Skeletal muscle tissue (tissue), 4 donors: ENCODE measurements around the gene KCTD5. TPM values are rescaled to one million over a fixed set of nuclear protein-coding genes. Genes with fewer than 3 reads are reported as not detected.

Source experiments
- H3K27ac ChIP-seq: one replicate; pipeline ENCODE4 v1.7.0; 2013; ENCODE audit warnings: mild to moderate bottlenecking, low read depth, low read length, inconsistent platforms
- H3K27me3 ChIP-seq, 3 donors: one replicate each; pipeline ENCODE4 v1.7.0; 2013; ENCODE audit warnings: low read length in 3 of 3; ENCODE audit not compliant: control insufficient read depth in 3 of 3, insufficient read depth in 3 of 3
- H3K36me3 ChIP-seq, 3 donors: one replicate each; pipeline ENCODE4 v1.7.0; 2013; ENCODE audit warnings: low read length in 3 of 3; ENCODE audit not compliant: control insufficient read depth in 3 of 3, insufficient read depth in 3 of 3
- H3K4me1 ChIP-seq, 3 donors: one replicate each; pipeline ENCODE4 v1.7.0; 2013; ENCODE audit warnings: low read length in 3 of 3, mild to moderate bottlenecking in 3 of 3; ENCODE audit not compliant: control insufficient read depth in 3 of 3, insufficient read depth in 3 of 3
- H3K4me3 ChIP-seq, 3 donors: one replicate each; pipeline ENCODE4 v1.7.0; 2013; ENCODE audit warnings: low read length in 3 of 3
- H3K9ac ChIP-seq, 3 donors: one replicate each; pipeline ENCODE4 v1.7.0; 2013; ENCODE audit warnings: low read length in 3 of 3, mild to moderate bottlenecking in 3 of 3, moderate library complexity in 2 of 3, low read depth in 1 of 3
- H3K9me3 ChIP-seq, 3 donors: one replicate each; pipeline ENCODE4 v1.7.0; 2013; ENCODE audit warnings: low read length in 3 of 3; ENCODE audit not compliant: control insufficient read depth in 3 of 3
- total RNA-seq: library from RNA; depleted of rRNA; stranded (reverse); fragments of >200 nt; gene quantifications from one replicate; pipeline ENCODE4 v1.2.3, GENCODE V29; 2014
- donor health status: Osteomylitis.

Gene KCTD5
- total RNA-seq, 1 donor from 2014 or later = 13.6 TPM

GRCh38 chr16:2756288-2757015 lies 74.1 kb downstream of the KCTD5 start:
- Histone ChIP-seq H3K4me3 (peak overlapping the region in 1 of 3 donors; percentile 11), H3K4me1 (peaks cover 42 to 49% (median 45%) of the 10 kb centered on the region in 3 donors), H3K27me3 (no peaks in the 10 kb centered on the region), H3K36me3 (peaks cover 36 to 46% (median 46%) of the 10 kb centered on the region in 3 donors), H3K27ac (no peak overlapping the region), H3K9ac (peak overlapping the region in 2 of 3 donors; percentile 26 to 38), H3K9me3 (peaks cover 0 to under 1% (median 0%) of the 10 kb centered on the region in 3 donors)

DNA sequence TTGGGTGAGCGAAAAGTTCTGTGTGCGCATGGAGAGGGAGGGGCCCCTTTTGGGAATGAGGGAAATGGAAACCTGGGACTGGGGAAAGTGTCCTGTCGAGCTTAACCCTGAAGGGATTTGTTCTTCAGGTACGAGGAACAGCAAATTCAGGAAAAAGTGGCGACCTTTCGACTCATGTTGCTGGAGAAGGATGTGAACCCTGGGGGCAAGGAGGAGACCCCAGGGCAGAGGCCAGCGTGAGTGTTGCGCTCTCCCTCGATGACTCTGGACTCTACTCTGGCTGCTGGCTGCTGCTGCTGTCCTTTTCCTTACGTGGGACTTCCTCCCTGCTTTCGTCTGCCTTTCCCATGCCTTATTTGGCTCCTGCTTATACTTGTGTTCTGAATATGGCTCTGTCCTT lies 75.0 kb downstream of the KCTD5 start:
- Histone ChIP-seq H3K4me1 (peaks cover 37 to 40% (median 39%) of the 10 kb centered on the region in 3 donors), H3K36me3 (peaks cover 45 to 55% (median 55%) of the 10 kb centered on the region in 3 donors), H3K27ac (peak overlapping the region; percentile 4), H3K9me3 (no peaks in the 10 kb centered on the region), H3K9ac (no peak overlapping the region), H3K4me3 (no peak overlapping the region), H3K27me3 (no peaks in the 10 kb centered on the region)

Other genes with a start within 250 kb of the KCTD5 start
- 2.6 TPM for gene TEDC2, start 222.4 kb upstream of the KCTD5 start, total RNA-seq
- gene NTN3, start 211.2 kb upstream of the KCTD5 start, total RNA-seq = 5.2 TPM
- 7.8 TPM for gene TBC1D24, start 207.4 kb upstream of the KCTD5 start, total RNA-seq
- gene ATP6V0C, start 168.6 kb upstream of the KCTD5 start, total RNA-seq = 12.0 TPM
- gene AMDHD2, start 162.2 kb upstream of the KCTD5 start, total RNA-seq = 7.3 TPM
- gene CEMP1, start 151.1 kb upstream of the KCTD5 start, total RNA-seq = not detected
- gene PDPK1, start 144.5 kb upstream of the KCTD5 start, total RNA-seq = 18.3 TPM
- gene PRSS27, start 37.7 kb downstream of the KCTD5 start, total RNA-seq = not detected
- 70.5 TPM for gene SRRM2, start 70.1 kb downstream of the KCTD5 start, total RNA-seq
- gene ELOB, start 94.8 kb downstream of the KCTD5 start, total RNA-seq = 178 TPM
- not detected for gene PRSS33, start 105.0 kb downstream of the KCTD5 start, total RNA-seq
- not detected for gene PRSS41, start 115.9 kb downstream of the KCTD5 start, total RNA-seq
- gene PRSS21, start 134.7 kb downstream of the KCTD5 start, total RNA-seq = not detected
- gene ZG16B, start 147.8 kb downstream of the KCTD5 start, total RNA-seq = 0.52 TPM
- gene PRSS22, start 175.6 kb downstream of the KCTD5 start, total RNA-seq = not detected
- gene FLYWCH2, start 200.7 kb downstream of the KCTD5 start, total RNA-seq = 10.4 TPM
- gene FLYWCH1, start 229.4 kb downstream of the KCTD5 start, total RNA-seq = 11.0 TPM